Measurements from ENCODE around the gene BICDL1. TPM values are rescaled to one million over a fixed set of nuclear protein-coding genes. Genes with fewer than 3 reads are reported as not detected.

The BICDL1 gene
- total and polyA plus RNA-seq, 10 of the 15 experiments (the other 5 are each of a cell fraction or from before 2014, with no cell fraction given), result 0.72 to 12.3 (median 4.2) TPM

GRCh38 chr12:120110550-120111501, 121.8 kb downstream of the BICDL1 start (continued):
- TF ChIP-seq ETV6 (conservative IDR thresholded peaks at IDR 0.05 in 1 of 2, IDR thresholded peaks at IDR 0.05 in 1 of 2; ENCODE audit: borderline replicate concordance in 1 of 2, low read depth in 1 of 2) (0 out of 4 replicates have a peak, but pooled peaks of 1 of the 2 experiments have one; percentile 27), IRF4 (IDR thresholded peaks at IDR 0.05; ENCODE audit: low read depth, low read length) (0 out of 2 replicates have a peak, but pooled peaks have one; percentile 20), CBX3 (IDR thresholded peaks at IDR 0.05; ENCODE audit: borderline replicate concordance, low read depth) (no peak), CREB1 (IDR thresholded peaks at IDR 0.05; ENCODE audit: low read depth) (0 out of 2 replicates have a peak, but pooled peaks have one; percentile 11), ASH2L (IDR thresholded peaks at IDR 0.05; ENCODE audit: borderline replicate concordance, low read depth) (no peak), MTA2 (IDR thresholded peaks at IDR 0.05; ENCODE audit: low read depth) (no peak), GATAD2B (conservative IDR thresholded peaks at IDR 0.05; ENCODE audit: low read depth) (0 out of 2 replicates have a peak, but pooled peaks have one; percentile 49), ATF3 (IDR thresholded peaks at IDR 0.05; ENCODE audit: borderline replicate concordance, extremely low read depth, low read depth, low read length) (no peak), HCFC1 (IDR thresholded peaks at IDR 0.05; ENCODE audit: low read length) (no peak), NKRF (conservative IDR thresholded peaks at IDR 0.05) (0 out of 2 replicates have a peak, but pooled peaks have one; percentile 23), IRF3 (IDR thresholded peaks at IDR 0.05) (no peak), ZNF217 (IDR thresholded peaks at IDR 0.05) (no peak), SMARCA5 (IDR thresholded peaks at IDR 0.05) (no peak), WRNIP1 (IDR thresholded peaks at IDR 0.05; ENCODE audit: borderline replicate concordance, low read depth, low read length) (no peak), CBFB (IDR thresholded peaks at IDR 0.05; ENCODE audit: low read depth) (no peak), IKZF2 (IDR thresholded peaks at IDR 0.05) (peak; percentile 41 to 42; a peak in 3 of 4 replicates), USF1 (IDR thresholded peaks at IDR 0.05; ENCODE audit: borderline replicate concordance, extremely low read length, insufficient read depth, low read depth, low read length) (no peak), POLR2A (IDR thresholded peaks at IDR 0.05; ENCODE audit: low read depth, low read length) (peak; percentile 3), SREBF2 (IDR thresholded peaks at IDR 0.05; ENCODE audit: low read length) (no peak), NBN (IDR thresholded peaks at IDR 0.05) (peak; percentile 44; the same call in 1 of the 2 replicates), SPI1 (IDR thresholded peaks at IDR 0.05; ENCODE audit: borderline replicate concordance, insufficient read depth, low read depth, low read length) (peak; percentile 89), POU2F2 (IDR thresholded peaks at IDR 0.05; ENCODE audit: borderline replicate concordance, low read depth, low read length) (no peak), GABPA (IDR thresholded peaks at IDR 0.05; ENCODE audit: low read depth) (no peak), TAF1 (IDR thresholded peaks at IDR 0.05; ENCODE audit: borderline replicate concordance, low read depth, low read length) (no peak), CEBPB (IDR thresholded peaks at IDR 0.05; ENCODE audit: borderline replicate concordance in 1 of 2, low read depth in 2 of 2, low read length in 2 of 2) (no peak), BCL11A (IDR thresholded peaks at IDR 0.05; ENCODE audit: low read depth, low read length) (no peak)
